Prostate gland (tissue), 2 donors: ENCODE data around the gene TPPP3. TPM values are rescaled to one million over a fixed set of nuclear protein-coding genes. Genes with fewer than 3 reads are reported as not detected.

Source experiments
- DNase-seq: peaks from one replicate; pipeline ENCODE4 v3.0.0-alpha.2; 2019; ENCODE audit warnings: low spot score
- H3K27ac ChIP-seq, 2 donors: fragments of 200-600 bp; sonication (generic); 2 replicates each; pipeline ENCODE4 v1.5.1; 2017 to 2019
- H3K27me3 ChIP-seq: fragments of 200-600 bp; sonication (generic); replicated peaks from 2 replicates; pipeline ENCODE4 v1.5.1; 2019; ENCODE audit not compliant: insufficient read depth
- H3K36me3 ChIP-seq, 2 donors: fragments of 200-600 bp; sonication (generic); 1 replicate in 1 of 2; 2 replicates in 1 of 2; pipeline versions ENCODE4 v1.5.1 to v1.8.1; 2017 to 2019
- H3K4me1 ChIP-seq: fragments of 200-600 bp; sonication (generic); replicated peaks from 2 replicates; pipeline ENCODE4 v1.5.1; 2019
- H3K4me3 ChIP-seq, 2 donors: fragments of 200-600 bp; sonication (generic); 2 replicates each; pipeline ENCODE4 v1.5.1; 2017 to 2019
- H3K9me3 ChIP-seq: fragments of 200-600 bp; sonication (generic); 2 replicates; pipeline ENCODE4 v1.5.1; 2017
- POLR2A ChIP-seq: fragments of 450-650 bp; IDR thresholded peaks from one replicate; pipeline ENCODE4 v1.6.1; 2016; ENCODE audit warnings: antibody characterized with exemption, mild to moderate bottlenecking
- POLR2AphosphoS5 ChIP-seq: sonication (generic); formaldehyde crosslinking; IDR thresholded peaks from one replicate; pipeline ENCODE4 v1.6.1; 2017; ENCODE audit warnings: antibody characterized with exemption
- WGBS: methylation state at CpG from one replicate; pipeline ENCODE4 v1.1.5; 2018; 5-methylcytosine and 5-hydroxymethylcytosine counted together
- intact Hi-C: fragments of 100-400 bp; cut with DNase I; formaldehyde crosslinking; loops from one replicate; pipeline ENCODE4 v1.14.2; 2022
- total RNA-seq, 2 donors: library from RNA; depleted of rRNA; stranded (reverse); fragments of >200 nt; gene quantifications; one replicate each; pipeline ENCODE4 v1.1.0, GENCODE V29; 2016
- TF ChIP-seq, protein P1 (sequence below), 4 experiments: fragments of 200-600 bp in 2 of 4; fragments of 450-650 bp in 2 of 4; sonication (generic) in 2 of 4; IDR thresholded peaks; 1 replicate in 3 of 4; 2 replicates in 1 of 4; pipeline ENCODE4 v1.5.1; 2016 to 2019; ENCODE audit warnings: antibody characterized with exemption in 4 of 4, mild to moderate bottlenecking in 2 of 4, moderate library complexity in 2 of 4

The TPPP3 gene
- total RNA-seq, 2 donors from 2014 or later = 3.4 to 10.0 TPM

DNA sequence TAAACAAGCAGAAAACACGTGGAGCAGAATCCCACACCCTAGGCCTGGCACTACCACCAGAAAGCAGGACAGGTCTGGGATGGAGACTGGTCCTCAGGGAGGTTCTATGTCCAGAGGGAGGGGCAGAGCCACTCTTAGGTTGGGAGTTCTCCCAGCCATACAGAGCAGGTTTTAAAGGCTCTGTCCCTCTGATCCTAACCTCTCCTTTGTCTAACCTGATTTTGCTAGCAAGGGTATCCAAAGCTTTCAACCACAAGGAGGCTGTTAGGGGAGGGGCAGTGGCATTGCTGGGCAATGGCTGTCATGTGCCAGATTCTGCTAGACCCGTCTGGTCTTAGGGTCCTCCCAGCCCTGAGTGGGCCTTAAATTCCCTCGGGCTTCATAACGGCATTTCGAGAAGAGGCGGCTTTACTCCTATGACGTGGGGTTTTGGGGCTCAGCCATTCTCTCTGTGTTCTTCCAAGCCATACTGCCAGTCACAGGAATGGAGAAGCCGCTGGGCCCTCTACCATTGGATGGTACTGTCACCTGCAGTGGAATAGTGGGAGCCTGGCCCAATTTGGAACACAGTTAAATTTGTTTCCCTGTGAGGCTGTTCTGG, 5.7 kb downstream of the TPPP3 start:
- intact Hi-C loops = no loop called here
- H3K9me3 ChIP-seq = no peaks in the 10 kb centered on the region
- TF ChIP-seq POLR2AphosphoS5 (no peak), POLR2A (no peak)
- TF ChIP-seq, protein P1, sequence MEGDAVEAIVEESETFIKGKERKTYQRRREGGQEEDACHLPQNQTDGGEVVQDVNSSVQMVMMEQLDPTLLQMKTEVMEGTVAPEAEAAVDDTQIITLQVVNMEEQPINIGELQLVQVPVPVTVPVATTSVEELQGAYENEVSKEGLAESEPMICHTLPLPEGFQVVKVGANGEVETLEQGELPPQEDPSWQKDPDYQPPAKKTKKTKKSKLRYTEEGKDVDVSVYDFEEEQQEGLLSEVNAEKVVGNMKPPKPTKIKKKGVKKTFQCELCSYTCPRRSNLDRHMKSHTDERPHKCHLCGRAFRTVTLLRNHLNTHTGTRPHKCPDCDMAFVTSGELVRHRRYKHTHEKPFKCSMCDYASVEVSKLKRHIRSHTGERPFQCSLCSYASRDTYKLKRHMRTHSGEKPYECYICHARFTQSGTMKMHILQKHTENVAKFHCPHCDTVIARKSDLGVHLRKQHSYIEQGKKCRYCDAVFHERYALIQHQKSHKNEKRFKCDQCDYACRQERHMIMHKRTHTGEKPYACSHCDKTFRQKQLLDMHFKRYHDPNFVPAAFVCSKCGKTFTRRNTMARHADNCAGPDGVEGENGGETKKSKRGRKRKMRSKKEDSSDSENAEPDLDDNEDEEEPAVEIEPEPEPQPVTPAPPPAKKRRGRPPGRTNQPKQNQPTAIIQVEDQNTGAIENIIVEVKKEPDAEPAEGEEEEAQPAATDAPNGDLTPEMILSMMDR (IDR thresholded peaks at IDR 0.05) = no peak
- H3K36me3 ChIP-seq = no peaks in the 10 kb centered on the region
- no peaks in the 10 kb centered on the region for H3K4me1 ChIP-seq
- no peak overlapping the region for H3K4me3 ChIP-seq
- 89% methylated on average over 8 of the region's 8 CpGs for WGBS
- no peak overlapping the region for H3K27ac ChIP-seq
- no peak for DNase-seq
- H3K27me3 ChIP-seq = no peaks in the 10 kb centered on the region

DNA sequence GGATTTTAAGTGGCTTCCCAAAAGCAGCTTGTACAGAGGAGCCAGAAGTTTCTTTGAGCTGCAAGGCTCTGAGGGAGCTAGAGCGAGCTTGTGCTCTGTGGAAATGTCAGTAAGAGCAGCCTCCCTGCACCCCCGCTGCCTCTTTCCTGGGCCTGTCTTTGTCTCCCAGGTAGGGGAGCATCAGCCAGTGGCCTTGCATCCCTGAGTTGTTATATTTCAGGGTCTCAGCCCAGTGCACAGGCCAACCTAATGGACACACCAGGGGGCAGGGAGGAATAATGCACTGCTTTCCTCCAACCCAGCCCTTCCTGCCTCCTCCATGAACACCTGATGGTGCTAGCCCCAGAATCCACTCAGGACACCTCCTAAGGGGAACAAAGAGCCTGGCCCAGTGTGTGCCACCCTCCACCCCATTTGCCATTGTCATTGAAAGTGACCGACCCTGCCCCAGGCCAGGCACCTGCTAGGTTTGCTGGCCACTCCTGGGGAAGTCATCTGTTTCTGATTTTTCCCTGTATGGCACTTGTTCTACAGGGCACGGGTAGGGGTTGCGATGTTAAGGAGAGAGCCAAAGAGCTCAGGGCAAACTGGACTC, 6.3 kb downstream of the TPPP3 start:
- intact Hi-C loops = no loop called here
- DNase-seq = no peak
- Histone ChIP-seq H3K4me1 (no peaks in the 10 kb centered on the region), H3K9me3 (no peaks in the 10 kb centered on the region), H3K27ac (no peak overlapping the region), H3K27me3 (no peaks in the 10 kb centered on the region), H3K36me3 (no peaks in the 10 kb centered on the region), H3K4me3 (no peak overlapping the region)
- TF ChIP-seq POLR2AphosphoS5 (no peak), POLR2A (no peak)
- TF ChIP-seq, protein P1 (IDR thresholded peaks at IDR 0.05) = no peak
- WGBS = 94% methylated on average over 5 of the region's 5 CpGs

DNA sequence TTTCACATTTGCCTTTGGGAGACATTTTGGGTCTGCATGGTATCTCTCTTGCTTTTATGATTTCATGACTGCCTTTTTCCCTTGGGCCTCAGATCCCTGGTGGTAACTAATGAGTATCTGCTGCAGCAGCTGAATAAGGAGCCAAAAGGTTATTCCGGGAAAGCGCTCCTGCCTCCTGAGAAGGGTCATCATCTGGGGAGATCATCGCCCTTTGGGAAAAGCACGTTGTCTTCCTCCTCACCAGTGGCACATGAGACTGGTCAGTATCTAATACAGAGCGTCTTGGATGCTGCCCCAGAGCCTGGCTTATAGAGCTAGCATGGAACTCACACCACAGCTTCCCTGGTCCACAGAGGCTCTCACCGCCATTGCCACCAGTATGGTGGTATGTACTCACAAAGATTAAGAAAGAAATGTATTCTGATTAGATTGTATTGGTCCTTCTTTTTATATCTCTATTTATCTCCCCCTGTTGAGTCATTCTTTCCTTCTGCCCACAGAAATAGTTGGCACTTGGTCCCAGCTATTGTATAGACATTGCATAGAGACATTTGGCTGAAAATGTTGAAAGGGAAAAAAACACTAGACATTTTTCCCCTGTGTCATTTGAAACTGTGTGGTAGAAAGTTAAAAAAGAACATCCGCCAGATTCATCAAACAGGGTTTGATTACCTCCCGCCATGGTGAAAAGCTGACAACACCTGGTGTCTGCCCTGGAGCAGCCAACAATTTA, 8.4 kb downstream of the TPPP3 start:
- Histone ChIP-seq H3K4me1 (no peaks in the 10 kb centered on the region), H3K27me3 (no peaks in the 10 kb centered on the region), H3K4me3 (no peak overlapping the region), H3K27ac (no peak overlapping the region), H3K36me3 (no peaks in the 10 kb centered on the region), H3K9me3 (no peaks in the 10 kb centered on the region)
- TF ChIP-seq POLR2A (no peak), POLR2AphosphoS5 (no peak)
- TF ChIP-seq, protein P1 (IDR thresholded peaks at IDR 0.05) = no peak
- DNase-seq = no peak
- intact Hi-C loops = no loop called here
- 83% methylated on average over 8 of the region's 8 CpGs for WGBS

DNA sequence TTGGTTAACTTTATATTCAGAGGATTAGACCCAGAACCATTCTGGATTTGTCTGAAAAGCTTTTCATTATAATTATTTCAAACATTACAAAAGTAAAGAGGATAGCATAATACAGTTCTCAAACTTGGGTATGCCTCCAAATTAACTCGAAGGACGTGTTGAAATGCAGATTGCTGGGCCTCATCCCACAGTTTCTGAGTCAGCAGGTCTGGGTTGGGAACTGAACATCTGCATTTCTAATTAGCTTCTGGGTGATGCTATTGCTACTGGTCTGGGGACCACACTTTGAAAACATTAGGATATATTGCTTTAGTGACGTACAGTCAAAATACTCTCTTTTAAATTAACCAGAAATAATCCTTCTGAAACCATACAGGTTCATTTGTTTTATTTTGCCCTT, 10.0 kb downstream of the TPPP3 start:
- Histone ChIP-seq H3K9me3 (no peaks in the 10 kb centered on the region), H3K27me3 (no peaks in the 10 kb centered on the region), H3K27ac (no peak overlapping the region), H3K4me1 (no peaks in the 10 kb centered on the region), H3K4me3 (no peak overlapping the region), H3K36me3 (no peaks in the 10 kb centered on the region)
- TF ChIP-seq, protein P1 (IDR thresholded peaks at IDR 0.05) = no peak
- TF ChIP-seq POLR2AphosphoS5 (no peak), POLR2A (no peak)
- intact Hi-C loops = no loop called here
- WGBS = 98% methylated on average over 3 of the region's 3 CpGs
- no peak for DNase-seq
